GM19455 (cell line): ENCODE results near the gene LRRC3C.
"Not testable (repeated sequence)": the region's sequence is repeated elsewhere in the genome, so short reads cannot be mapped to it uniquely, and the experiment has no call there.

ENCODE experiments used
- ATAC-seq: cut with Tn5 transposase; IDR thresholded peaks from one replicate; pipeline ENCODE4 v1.9.1; 2021; ENCODE audit not compliant: unreplicated experiment

Gene LRRC3C, protein sequence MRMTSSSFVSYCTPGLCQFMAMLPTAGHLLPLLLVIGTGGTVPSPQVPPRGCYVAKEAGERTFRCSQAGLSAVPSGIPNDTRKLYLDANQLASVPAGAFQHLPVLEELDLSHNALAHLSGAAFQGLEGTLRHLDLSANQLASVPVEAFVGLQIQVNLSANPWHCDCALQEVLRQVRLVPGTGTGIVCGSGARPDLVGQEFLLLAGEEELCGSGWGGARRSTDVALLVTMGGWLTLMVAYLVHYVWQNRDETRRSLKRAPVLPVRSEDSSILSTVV

DNA sequence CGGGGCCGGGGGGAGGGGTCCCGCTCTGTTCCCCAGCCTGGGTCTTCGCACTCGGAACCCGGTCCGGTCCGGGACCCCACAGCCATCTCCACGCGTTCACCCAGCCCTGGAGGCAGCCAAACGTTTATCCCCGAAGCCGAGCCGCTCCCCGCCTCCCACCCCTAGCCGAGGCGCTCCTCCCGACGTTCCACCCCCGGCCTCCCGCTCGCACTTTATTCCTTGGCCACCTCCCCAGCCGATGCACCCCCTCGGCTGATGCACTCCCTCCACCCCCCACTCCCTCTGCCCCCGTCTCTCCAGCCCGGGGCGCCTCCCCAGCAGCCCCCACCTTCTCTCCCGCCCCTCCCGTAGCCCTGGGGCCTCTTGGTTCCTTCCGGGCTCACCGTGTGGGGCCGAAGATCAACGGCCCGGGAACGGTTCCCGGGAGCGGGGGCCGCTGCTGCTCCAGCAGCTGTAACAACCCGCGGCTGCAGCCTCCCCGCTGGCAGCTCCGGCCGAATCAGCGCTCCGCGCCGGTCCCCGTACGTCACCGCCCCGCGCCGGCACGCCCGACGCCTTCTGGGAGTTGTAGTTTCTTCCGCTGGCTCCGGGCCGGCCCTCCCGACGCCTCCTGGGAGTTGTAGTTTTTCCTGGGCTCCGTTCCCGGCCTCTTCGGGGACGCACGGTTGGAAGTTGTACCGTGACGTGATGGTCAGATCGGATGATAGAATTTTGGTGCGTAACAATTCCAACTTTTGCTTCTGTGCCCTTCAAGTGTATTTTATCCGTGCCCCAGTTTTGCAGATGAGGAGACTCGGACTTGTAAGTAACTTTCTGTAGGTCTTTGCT is at the start of gene LRRC3C, which contains the start of gene ORMDL3:
Gene LRRC3C (plus strand): TSS at position 632 of the 828 bp plus-strand sequence. CDS start 13,792 bp downstream, outside the sequence.
Gene ORMDL3 (minus strand): TSS at position 501 of the 828 bp plus-strand sequence. CDS start 3,398 bp downstream, outside the sequence.
- peak; percentile 78 for ATAC-seq

DNA sequence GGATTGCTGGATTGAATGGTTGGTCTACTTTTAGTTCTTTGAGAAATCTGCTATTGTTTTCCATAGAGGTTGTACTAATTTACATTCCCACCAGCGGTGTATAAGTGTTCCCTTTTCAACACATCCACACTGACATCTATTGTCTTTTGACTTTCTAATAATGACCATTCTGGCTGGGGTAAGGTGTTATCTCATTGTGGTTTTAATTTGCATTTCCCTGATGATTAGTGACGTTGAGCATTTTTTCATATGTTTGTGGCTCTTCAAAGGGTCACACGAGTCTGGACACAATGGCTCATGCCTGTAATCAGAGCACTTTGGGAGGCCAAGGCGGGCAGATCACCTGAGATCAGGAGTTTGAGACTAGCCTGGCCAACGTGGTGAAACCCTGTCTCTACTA is 41.4 kb upstream of the LRRC3C start:
- ATAC-seq = not testable (repeated sequence)

DNA sequence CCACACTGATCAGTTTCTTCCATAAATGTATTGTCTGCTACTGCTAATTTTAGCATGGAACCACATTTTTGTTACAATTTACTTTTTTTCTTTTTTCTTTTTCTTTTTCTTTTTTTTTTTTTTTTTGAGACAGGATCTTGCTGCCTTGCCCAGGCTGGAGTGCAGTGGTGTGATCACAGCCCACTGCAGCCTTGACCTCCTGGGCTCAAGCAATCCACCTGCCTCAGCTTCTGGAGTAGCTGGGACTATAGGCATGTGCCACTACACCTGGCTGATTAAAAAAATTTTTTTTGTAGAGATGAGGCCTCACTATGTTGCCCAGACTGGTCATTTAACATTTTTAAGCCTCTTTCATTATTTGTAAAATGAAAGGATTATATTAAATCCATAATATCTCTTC is 40.5 kb upstream of the LRRC3C start:
- ATAC-seq = no peak

DNA sequence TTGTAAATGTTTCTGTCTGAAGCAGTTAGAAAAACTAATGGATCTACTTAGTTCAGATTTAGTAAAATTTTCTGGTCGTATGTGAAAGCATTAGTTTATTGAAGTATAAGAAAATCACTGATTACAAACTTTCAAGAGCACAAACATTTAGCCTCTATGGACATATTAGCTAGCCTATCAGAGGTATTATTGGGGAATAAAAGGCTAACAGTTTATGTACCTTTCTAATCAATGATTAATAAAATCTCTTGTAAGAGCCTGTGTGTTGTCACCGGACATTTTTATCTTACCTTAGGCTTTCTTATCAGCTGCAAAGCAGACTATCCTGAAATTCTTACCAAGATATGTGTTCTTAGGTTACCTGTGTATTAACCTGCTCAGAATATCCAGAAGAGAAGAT is 38.3 kb upstream of the LRRC3C start:
- no peak for ATAC-seq

DNA sequence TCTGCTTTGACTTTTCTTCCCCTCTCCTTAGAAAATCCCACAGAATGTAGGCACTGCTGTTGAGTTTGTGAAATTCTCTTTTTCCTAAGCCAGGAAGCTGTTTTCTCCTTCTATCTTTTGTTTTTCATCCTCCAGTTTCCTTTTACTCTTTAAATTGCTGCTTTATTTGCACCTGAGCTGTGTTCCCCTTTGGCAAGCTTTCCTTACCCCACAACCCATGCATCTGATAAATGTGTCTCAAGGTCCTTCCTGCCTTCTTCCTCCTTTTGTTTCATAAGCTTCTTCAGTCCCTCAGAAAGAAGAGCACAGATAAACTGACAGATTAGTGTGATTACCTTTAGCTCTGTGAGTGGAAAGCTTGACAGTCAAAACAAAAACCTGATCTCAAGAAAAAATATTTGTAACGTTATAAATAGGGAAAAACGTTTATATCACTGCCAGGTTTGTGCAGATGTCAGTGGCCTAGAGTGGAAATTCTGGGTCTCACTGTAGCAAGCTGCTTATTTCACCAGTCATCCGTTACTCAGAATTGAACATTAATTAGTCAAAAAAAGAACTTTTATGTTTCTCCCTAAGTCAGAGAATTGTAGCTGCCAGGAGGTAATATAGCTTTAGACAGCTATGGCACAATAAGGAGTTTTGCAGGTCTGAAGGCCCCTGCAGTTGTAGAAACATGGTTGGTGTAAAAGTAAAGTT is 32.7 kb upstream of the LRRC3C start:
- no peak for ATAC-seq

DNA sequence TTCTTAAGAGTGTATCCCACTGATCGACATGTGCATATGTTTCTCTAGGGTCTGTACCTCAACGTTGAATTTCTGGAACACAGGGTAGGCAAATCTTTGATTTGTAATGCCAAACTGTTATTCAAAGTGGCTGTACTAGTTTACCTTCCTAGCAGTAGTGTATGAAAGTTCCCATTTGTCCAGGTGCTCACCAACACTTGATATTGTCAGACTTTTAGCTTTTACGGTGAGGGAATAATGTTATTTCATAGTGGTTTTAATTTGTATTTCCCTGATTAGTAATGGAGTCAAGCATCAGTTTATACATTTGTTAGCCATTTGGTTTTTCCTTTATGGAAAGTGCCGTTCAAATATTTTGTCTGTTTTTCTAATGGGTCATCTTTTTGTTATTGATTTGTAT is 29.4 kb upstream of the LRRC3C start:
- ATAC-seq = no peak

DNA sequence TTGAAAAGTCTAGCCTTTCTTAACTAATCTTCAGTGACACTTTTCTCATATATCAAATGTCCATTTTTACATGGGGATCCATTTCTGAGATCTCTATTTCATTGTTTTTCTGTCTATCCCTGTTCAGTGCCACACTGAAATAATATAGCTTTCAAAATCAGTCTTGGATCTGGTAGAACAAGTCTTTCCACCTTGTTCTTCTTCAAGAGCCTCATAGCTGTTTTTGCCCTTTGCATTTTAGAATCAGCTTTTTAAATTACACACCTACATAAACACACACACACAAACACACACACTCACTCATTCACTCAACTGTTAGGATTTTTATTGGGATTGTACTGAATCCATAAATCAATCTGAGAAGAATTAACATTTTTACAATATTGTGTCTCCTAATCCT is 28.3 kb upstream of the LRRC3C start:
- ATAC-seq = no peak

DNA sequence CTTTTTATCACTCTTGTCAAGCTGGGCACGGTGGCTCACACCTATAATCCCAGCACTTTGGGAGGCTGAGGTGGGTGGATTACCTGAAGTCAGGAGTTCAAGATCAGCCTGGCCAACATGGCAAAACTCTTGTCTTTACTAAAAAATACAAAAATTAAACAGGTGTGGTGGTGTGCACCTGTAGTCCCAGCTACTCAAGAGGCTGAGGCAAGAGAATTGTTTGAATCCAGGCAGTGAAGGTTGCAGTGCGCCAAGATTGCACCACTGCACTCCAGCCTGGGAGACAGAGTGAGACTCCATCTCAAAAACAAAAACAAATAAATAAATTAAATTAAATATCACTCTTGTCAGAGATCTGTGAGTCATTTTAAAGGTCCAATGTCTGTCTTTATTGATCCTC is 25.5 kb upstream of the LRRC3C start:
- ATAC-seq = not testable (repeated sequence)

DNA sequence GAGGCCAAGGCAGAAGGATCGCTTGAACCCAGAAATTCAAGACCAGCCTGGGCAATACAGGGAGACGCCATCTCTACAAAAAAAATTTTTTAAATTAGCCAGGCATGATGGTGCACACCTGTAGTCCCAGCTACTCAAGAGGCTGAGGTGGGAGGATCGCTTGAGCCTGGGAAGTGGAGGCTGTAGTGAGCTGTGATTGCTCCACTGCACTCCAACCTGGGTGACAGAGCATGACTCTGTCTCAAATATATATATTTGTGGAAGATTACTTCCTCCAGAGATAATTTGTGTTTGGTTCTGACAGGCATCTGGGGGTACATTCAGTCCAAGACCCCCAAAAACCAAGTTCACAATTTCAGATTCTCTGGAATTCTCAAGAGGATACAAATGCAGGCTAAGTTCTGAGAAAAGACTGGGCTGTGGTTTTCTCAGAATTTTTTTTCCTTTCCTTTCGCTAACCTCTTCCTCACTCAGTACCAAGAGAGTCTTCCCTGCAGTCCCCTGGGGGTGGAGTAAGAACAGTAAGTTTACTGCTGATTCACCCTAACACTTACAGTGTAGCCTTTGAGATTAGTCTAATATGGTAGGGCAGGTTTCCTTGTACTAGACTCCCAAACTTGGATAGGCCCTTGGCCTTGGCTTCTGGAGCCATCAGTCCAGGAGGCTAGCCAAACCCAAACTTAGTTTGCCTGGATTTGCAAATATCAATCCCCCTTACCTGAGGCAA is 24.2 kb upstream of the LRRC3C start:
- no peak for ATAC-seq

DNA sequence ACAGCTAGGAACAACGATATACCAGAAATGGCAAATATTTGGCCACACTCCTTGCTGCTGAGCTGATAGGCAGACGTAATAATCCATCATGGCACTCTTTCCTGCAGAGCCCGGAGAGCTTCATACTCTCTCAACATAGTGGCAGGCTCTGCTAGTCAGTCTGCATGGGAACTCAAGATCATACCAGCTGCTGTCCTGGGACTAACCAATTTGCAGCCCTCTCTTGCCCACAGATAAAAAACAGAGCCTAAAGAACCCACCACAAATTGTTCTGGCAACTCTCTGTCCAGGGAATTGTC is 22.6 kb upstream of the LRRC3C start:
- ATAC-seq = no peak

DNA sequence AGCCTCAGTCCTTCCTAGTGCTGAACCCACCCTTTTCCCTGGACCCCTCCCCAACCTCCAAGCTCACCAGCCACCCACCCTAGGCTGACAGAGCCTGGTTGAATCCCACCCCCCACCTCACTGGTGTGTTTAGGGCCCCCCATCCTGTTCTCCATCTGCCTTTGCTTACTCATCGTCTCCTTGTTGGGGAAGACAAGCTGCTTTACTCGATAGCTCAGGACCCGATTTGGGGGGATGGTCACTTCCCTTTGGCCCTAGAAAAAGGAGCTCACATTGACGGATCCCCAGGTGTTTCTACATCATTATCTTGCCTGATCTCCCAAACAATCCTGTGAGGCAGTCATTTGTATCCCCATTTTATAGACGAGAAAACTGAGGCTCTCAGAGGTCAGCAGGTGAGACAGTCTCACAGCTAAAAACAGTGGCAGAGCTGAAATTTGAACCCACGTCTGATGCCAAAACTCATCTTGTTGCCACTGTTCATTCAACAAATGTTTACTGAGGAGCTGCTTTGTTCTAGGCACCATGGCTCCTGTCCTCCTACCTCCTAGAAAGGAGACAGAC is 18.7 kb upstream of the LRRC3C start:
- no peak for ATAC-seq

DNA sequence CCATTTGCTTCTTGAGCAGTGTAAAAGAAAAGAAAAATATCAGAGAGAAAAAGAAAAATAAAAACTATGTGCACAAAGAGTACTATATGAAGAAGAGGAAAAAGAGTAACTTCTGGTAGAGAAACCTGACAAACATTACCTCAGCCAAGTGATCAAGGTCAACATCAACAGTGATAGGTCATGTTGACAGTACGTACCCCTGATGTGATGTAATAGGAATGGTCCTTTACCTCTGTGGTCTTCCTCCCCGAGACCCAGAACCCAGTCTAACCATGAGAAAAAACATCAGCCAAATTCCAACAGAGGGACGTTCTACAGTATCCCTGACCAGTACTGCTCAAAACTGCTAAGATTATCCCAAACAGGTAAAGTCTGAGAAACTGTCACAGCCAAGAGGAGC is 13.5 kb upstream of the LRRC3C start:
- no peak for ATAC-seq

DNA sequence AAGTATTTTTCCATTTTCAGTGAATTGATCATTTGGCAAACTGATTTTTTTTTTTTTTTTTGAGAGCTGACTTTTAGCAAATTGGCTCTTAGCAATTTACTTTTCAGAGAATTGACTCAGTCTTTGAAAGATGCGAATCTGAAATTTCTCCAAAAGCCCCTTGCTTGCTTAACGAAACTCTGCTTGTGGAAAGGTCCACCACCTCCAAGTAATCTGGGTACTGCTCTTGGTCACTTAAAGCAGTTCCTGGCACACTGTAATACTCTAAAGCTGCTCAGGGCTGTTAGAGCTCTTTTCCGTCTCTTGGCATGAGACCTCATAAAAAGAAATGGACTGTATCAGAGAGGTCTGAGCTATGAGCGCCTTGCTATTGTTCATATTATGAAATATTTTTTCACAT is 12.0 kb upstream of the LRRC3C start:
- ATAC-seq = no peak

DNA sequence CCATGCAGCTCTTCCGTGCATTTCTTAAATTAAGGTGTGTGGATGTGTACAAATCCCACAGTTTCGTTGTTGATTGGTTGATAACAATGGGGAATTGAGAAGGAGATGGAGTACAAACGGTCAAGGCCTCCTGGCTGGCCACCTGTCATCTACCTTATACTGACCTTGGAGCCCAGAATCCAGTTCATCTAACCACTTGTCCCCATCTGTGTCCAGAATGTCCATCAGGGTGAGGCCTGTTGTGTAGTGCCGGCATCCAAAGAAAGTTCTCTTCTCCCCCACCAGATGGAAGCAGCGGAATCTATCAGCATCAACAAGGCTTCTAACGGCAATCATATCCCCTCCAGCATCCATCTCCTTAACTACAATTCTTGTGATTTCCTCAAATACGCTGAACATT is 10.6 kb upstream of the LRRC3C start:
- ATAC-seq = no peak

DNA sequence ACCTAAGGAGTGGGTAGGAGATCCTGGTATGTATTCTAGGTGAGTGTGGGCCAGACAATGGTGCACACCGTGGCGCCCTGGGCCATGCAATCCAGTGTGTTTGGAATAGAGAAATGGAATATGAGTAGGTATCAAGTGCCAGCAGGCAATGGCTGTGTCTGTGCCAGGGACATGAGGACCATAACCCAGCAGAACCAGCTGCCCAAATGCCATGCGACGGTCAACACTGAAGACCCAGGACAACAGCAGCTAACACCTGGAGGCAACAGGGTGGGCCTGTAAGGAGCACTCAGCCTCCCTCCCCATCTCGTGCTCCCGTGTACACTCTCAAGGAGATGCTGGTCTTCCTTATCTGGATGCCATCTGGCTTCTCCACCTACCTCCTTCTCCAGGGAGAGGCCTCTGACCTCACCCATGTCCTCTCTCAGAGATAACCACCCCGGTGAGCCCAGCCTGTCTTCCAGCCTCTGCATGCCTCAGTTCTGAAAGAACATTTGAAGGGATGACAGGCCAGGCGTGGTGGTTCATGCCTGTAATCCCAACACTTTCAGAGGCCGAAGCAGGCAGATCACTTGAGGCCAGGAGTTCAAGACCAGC is 8.3 kb upstream of the LRRC3C start:
- no peak for ATAC-seq

DNA sequence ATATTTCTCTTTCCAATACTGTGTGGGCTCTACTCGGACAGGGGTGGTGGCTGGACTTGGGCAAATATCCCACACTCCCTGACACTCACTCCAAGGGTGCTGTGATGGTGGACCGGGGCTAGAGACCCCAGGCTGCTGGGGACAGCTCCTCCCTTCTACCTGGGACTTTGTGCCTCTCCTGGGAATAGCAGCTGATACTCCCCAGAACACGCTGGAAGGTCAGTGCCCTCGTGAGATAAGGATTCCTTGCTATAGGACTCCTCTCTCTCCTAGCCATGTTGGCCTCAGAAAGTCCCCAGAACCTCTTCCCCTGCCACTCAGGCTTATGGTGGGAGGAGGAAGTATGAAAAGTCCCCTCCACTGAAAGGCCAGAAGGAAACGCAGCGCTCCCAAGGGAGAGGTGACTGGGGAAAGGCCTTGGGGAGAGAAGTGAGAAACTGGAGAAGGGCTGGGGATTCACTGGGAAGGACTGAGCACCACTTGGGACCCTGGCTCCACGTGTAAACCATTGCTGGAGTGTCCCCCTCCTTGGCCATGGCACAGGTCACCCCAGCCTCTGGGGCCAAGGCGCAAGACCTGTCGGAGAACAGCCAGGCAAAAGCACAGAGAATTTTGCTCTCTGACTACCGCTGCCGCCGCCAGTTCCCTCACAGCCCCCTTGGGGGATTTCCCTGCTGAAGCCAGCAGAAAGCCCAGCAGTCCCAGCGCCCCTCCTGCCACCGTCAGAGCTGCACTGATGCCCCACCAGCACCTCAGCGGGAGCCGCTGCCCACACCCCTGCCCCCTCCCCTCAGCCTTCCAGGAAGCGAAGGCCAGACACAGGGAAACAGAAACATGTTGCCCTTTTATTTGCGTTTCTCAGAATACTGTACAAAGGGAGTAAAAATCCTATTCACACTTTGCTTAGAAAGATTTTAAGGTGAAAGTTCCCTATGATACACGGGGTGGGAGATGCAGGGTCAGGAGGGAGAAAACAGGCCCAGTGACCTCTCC is 7.0 kb upstream of the LRRC3C start:
- ATAC-seq = no peak

DNA sequence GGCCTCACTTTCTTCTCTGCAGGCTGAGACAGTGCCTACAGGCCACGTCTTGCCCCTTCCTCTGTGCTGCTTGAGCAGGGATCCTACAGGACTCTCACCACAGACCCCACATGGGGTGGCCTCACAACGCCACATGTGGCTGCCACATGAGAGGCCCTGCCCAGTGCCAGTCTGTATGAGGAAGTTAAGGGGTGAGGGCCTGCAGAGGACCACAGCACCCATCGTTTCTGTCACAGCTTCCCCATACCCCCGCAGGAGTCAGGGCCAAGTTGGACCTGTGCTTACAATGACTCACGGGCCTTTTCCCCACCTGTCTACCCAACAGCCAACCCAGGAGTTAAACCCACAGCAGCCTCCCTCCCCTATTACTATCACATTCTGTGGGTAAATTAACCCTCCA is 6.2 kb upstream of the LRRC3C start:
- ATAC-seq = no peak

DNA sequence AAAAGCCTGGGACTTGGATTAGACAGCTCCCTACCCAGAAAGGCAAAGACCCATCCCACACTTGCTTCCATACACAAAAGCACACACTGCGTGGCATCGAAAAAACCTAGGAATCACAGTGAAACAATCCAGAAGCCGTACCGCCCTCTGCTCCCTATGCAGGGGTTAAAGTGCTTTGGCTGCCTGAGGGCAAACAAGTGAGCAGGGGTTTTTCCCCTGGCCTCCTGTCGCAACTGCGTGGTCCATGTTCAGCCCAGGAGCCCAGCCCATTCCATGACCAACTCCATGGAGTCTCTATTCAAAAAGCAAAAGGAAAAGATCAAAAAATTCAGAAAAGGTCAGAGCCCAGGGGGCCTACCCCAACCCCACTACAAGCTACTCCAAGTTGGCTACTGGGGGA is 5.5 kb upstream of the LRRC3C start:
- ATAC-seq = no peak

DNA sequence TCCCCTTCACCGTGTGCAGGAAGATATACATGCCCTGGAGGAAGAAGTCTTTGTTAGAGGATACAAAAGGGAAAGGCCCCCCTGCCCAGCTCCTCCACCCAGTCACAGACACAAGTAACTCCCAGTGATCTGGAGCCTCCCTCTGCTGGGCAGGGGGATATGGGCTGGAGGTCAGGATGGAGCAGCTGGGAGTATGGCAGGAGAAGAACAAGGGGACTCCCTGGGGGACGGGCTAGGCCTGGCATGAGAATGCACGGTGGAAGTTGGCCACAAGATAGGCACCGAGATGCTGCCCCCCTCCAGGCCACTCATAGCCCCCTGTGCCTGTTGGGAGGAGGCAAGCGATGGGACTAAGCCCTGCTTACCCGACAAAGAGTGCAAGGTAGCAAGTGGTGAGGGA is 4.3 kb upstream of the LRRC3C start:
- ATAC-seq = no peak
